RPMI8226 (cell line): Measurements from ENCODE around the gene PFKP.

Experiments
- DNase-seq: peaks from one replicate; pipeline ENCODE4 v3.0.0-alpha.2; 2015

PFKP gene

GRCh38 chr10:3067118-3067858 lies at the start of gene PFKP:
Gene PFKP, plus strand, starts transcription at chr10:3067548. Its CDS starts 48 bp downstream, at chr10:3067596.
- peak; percentile 71 for DNase-seq

GRCh38 chr10:3018247-3018646 lies 49.1 kb upstream of the PFKP start:
- DNase-seq: no peak

- no peak for DNase-seq
Observed at GRCh38 chr10:3020311-3020710, 47.0 kb upstream of the PFKP start.

- no peak for DNase-seq
Observed at GRCh38 chr10:3020881-3021280, 46.5 kb upstream of the PFKP start.

- DNase-seq: no peak
Observed at GRCh38 chr10:3022027-3022426, 45.3 kb upstream of the PFKP start.

- DNase-seq: no peak
Observed at GRCh38 chr10:3023892-3024291, 43.5 kb upstream of the PFKP start.

GRCh38 chr10:3025026-3025683 lies 42.2 kb upstream of the PFKP start:
- no peak for DNase-seq

- DNase-seq: no peak
Observed at GRCh38 chr10:3027866-3028265, 39.5 kb upstream of the PFKP start.

- no peak for DNase-seq
Observed at GRCh38 chr10:3028441-3028840, 38.9 kb upstream of the PFKP start.

GRCh38 chr10:3030765-3031164 lies 36.6 kb upstream of the PFKP start:
- no peak for DNase-seq

GRCh38 chr10:3031490-3031889 lies 35.9 kb upstream of the PFKP start:
- DNase-seq: no peak

GRCh38 chr10:3033925-3034324 lies 33.4 kb upstream of the PFKP start:
- no peak for DNase-seq

GRCh38 chr10:3034616-3035015 lies 32.7 kb upstream of the PFKP start:
- DNase-seq: no peak

GRCh38 chr10:3036155-3037021 lies 31.0 kb upstream of the PFKP start:
- peak; percentile 63 for DNase-seq

- no peak for DNase-seq
Observed at GRCh38 chr10:3037182-3037581, 30.2 kb upstream of the PFKP start.

GRCh38 chr10:3040069-3040468 lies 27.3 kb upstream of the PFKP start:
- no peak for DNase-seq

- no peak for DNase-seq
Observed at GRCh38 chr10:3042589-3042988, 24.8 kb upstream of the PFKP start.

- DNase-seq: peak; percentile 79
Observed at GRCh38 chr10:3043512-3044368, 23.6 kb upstream of the PFKP start.

GRCh38 chr10:3045471-3046209 lies 21.7 kb upstream of the PFKP start:
- DNase-seq: no peak

GRCh38 chr10:3046210-3046779 lies 21.1 kb upstream of the PFKP start:
- peak; percentile 48 for DNase-seq

- DNase-seq: no peak
Observed at GRCh38 chr10:3046981-3047547, 20.3 kb upstream of the PFKP start.
